Measurements from ENCODE around the gene GCN1.
A peak's percentile ranks its signal among the peaks of the same experiment; 100 is the strongest.

GCN1 gene

DNA sequence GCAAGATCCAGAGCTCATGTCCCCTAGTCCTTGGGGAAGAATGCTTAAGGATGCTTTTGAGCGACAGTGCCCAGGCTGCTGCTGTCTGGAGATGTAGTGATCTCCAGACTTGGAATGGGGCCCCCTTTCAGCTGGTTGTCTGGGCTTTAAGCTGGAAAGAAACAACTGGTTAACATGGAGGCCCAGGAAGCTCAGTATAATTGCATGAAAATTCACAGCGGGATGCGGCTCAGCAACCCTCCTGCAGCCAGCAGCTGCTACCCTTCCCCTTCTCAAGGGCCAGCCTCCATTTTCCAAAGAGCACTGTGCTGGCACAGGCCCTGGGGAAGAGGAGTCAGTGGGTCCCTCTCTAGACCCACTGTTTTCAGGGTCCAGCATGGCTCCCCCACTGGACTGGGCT is 104.3 kb downstream of the GCN1 start:
- no peak for DNase-seq

DNA sequence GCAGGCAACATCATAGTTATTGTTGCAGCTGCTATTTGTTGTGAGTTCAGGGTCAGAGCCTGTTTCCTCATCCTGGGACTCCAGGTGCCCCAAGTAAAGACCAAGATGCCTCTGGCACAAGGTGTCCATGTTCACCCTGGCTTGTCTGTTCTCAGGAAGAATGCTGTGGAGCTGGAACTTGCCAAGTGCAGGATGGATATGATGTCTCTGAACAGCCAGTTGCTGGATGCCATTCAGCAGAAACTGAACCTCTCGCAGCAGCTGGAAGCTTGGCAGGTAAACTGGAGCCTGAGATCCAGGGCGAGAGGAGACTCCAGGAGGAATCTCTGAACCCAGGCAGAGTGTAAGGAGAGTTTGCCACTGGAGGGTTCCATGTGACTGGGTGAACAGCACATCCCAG is 104.7 kb downstream of the GCN1 start:
- no peak for DNase-seq

DNA sequence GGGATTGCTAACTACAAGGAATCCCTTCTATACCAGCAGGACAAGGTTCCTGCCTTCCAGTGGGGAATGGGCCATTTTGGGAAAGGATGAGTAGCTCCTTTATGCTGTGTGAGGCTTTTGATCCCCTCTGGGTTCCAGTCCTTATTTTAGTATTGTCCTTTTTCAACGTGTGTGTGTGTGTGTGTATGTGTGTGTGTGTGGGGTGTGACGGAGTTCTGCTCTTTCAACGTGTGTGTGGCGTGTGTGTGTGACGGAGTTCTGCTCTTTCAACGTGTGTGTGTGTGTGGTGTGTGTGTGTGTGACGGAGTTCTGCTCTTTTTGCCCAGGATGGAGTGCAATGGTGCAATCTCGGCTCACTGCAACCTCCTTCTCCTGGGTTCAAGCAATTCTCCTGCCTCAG is 105.4 kb downstream of the GCN1 start:
- DNase-seq, result no peak

DNA sequence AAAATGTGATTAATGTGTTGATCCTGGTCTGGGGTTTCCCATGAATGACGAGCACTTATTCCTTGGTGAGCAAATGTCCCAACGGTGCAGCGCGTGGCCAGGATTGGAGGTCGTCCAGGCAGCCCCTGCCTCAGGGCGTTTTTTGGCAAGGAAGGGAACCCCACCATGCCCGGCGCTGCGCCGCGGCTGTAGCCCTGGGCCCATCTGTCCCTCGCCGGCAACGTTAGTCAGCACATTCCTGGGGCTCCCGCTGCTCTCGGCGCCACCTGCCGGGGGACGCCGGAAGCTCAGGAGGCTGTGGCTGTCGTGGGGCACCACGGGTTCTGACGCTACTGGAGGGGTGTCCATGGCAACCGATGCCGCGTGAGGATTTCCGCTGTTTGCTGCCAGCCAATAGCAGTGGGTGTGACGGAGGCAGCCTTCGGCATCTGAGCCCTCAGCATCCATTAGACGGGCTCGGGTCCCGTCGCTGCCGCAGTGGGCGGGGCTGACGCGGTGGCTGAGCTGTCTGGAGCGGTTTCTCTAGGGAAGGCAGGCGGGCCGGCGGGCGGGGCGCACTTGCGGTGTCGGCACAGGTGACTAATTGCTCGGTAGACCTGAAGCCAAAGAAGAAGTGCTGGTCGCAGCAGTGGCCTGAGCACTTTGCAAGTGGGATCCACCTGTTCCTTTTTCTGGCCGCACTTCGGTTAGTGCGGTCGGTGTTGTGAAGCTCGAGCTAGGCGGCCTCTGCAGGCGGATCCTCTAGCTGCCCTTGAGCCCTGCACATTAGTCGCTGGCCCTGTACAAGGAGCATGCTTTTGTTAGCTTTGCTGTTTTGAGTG is 107.5 kb downstream of the GCN1 start:
- DNase-seq, result peak; percentile 99

DNA sequence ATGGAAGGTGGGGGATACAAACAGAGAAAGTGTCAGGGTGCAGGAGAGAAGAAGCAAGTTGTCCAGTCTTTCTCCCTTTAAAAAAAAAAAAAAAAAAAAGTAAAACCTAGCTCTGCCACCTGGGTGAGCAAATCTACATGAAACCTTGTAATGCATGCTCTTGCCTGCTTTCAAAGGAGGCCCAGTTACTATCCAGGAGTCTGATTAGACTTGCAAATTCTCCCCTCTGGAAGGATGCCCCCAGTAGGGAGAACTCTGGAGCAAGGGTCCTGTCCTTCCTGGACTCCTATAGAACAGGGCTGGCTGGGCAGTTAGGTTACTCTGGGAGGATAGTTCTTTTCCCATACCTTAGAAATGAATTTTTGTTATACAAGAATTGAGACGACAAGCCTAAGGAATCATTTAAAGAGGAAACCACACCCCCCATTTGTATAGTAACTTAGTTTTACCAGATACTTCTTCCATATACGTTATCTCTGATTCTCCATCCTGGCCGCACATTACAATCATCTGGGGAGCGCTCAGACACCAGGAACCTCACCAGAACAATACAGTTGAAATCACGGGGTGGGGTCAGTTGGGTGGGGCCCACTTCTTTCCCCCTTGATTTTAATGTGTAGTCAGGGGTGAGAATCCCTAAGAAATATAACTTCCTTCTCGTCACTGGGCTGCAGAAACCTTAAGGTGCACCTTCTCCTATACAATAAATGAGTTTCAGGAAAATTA is 108.4 kb downstream of the GCN1 start:
- no peak for DNase-seq

DNA sequence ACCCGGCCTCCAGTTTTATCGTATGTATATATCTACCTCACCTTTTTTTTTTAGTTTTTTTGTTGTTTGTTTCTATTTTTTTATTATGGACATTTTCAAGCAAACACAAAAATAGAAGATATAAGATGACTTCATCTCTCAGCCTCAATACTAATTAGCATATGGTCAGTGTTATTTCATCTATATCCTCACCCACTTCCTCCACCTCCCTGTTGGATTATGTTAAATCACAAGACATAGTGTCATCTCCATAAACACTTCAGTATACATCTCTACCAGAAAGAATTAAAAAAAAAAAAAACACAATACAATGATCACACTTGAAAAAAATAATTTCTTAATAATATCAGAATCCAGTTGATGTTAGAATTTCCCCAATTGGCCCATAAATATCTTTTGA is 112.9 kb downstream of the GCN1 start:
- DNase-seq, result no peak

DNA sequence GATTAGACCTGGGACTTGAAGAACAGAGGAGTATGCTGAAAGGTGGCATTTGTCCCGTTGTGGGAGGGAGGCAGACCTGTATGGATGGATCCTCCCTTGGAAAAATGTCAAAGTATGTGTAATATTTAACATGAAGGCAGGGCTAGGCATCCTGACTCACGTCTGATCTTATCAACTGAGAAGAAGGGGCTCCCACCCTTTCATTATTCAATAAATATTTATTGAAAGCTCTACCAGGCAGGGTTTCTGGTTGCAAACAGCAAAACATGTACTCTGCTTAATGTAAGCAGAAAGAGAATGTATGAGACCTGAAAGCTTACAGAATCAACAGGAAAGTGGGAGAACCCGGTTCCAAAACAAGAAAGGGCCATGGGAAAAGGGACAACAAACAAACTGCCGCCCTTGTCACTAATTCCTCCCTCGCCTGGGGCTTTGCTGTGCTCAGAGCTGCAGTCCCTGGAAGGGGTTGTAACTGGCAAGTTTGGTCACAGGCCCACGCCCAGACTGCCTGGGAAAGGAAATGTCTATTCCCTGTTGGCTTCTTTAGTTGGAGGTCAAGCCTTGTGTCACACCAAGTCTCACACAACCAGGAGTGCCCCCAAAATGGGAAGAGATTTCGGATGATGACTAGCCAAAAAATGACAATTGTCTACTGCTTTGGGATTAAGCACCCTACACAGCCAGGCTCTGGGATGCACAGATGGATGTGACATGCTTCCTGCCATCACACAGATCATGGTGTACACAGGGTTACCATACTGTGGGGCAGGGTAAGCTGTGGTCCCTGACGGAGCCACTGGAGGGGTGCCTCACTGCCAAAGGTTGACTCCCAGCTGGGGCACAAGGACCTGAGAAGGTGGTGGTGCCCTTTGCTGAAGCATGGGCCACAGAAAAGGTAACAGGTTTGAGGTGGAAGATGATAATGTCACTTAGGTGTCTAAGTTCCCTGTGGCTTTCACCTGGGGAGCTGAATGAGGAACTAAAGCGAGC is 114.8 kb downstream of the GCN1 start:
- no peak for DNase-seq

DNA sequence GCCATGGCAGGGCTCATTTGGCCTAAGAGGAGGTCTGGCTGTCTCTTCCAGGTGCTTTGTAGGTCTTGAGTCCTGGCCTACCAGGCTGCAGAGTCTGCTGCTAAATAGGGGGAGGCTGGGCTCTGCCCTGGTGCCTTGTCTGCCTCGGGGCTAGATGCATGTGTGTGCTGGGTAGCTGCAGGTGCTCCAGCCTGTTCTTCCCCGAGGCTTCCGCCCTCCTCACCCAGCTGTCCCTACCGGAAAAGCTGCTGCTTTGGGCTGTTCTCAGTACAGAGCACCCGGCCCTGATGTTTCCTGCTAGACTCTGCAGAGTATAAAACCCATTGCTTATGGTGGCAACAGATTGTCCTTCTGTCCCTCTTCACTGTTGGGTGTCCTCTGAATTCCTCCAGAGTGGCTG is 115.6 kb downstream of the GCN1 start:
- DNase-seq, result no peak

DNA sequence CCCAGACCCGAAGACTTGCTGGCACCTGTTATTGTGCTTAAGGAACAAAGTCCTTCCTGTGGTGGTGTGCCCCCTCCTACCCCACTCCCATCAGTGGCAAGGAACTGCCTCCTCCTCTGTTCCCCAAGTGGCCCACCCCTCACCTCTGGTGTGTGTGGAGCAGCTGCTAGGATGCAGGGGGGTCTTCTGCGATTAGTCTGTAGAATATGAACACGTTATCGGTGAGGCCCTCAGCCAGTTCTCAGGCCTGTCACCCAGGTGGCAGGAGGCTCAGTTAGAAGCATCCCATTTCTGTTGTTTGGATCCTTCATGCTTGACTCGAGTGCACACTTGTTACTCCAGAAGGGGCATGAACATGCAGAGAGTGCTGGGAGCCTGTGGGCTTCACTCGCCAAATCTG is 117.3 kb downstream of the GCN1 start:
- DNase-seq, result no peak

Data from NCI-H2029 (cell line).